ENCODE measurements around the gene ABI3BP. TPM values are rescaled to one million over a fixed set of nuclear protein-coding genes. Genes with fewer than 3 reads are reported as not detected.

ABI3BP gene
- total RNA-seq, 4 donors from 2014 or later = 18.2 to 77.0 (median 29.4) TPM

- Histone ChIP-seq H3K36me3 (no peaks in the 10 kb centered on the region), H3K27me3 (no peaks in the 10 kb centered on the region), H3K4me3 (no peak overlapping the region), H3K4me1 (no peaks in the 10 kb centered on the region), H3K9me3 (no peaks in the 10 kb centered on the region), H3K27ac (no peak overlapping the region)
- no peak for TF ChIP-seq CTCF (IDR thresholded peaks at IDR 0.05)
- no peak for TF ChIP-seq POLR2A (IDR thresholded peaks at IDR 0.05)
- no peak for DNase-seq
These were observed 217.0 kb downstream of the ABI3BP start for GRCh38 chr3:100776097-100776729.

- H3K4me3 ChIP-seq = no peak overlapping the region
- H3K27me3 ChIP-seq = no peaks in the 10 kb centered on the region
- no peak for TF ChIP-seq POLR2A (IDR thresholded peaks at IDR 0.05)
- TF ChIP-seq CTCF (IDR thresholded peaks at IDR 0.05) = no peak
- no peak overlapping the region for H3K27ac ChIP-seq
- DNase-seq = no peak
- no peaks in the 10 kb centered on the region for H3K4me1 ChIP-seq
- no peaks in the 10 kb centered on the region for H3K36me3 ChIP-seq
- H3K9me3 ChIP-seq = no peaks in the 10 kb centered on the region
These were observed 217.6 kb downstream of the ABI3BP start for GRCh38 chr3:100775669-100776068.

DNA sequence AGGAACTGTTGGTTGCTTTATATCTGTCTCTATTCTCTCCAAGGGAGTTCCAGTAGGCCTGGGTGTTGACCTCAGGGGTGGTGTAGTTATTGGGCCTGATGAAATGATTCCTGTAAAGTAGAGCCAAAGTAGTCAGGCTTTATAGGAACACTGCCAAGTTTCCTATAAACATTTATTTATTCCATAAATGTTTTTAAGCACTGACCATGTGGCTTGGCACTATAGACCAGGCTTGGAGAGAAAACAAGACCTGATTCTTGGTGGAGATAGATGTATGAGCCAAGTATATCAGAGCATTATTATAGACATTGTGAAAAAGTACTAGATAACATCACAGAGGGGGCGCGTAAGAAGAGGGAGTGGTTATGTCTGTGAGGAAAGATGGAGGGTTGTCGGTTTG, 218.0 kb downstream of the ABI3BP start:
- Histone ChIP-seq H3K27ac (no peak overlapping the region), H3K4me3 (no peak overlapping the region), H3K9me3 (no peaks in the 10 kb centered on the region), H3K36me3 (no peaks in the 10 kb centered on the region), H3K4me1 (no peaks in the 10 kb centered on the region), H3K27me3 (no peaks in the 10 kb centered on the region)
- TF ChIP-seq POLR2A (IDR thresholded peaks at IDR 0.05) = no peak
- TF ChIP-seq CTCF (IDR thresholded peaks at IDR 0.05) = no peak
- DNase-seq = no peak

- no peak overlapping the region for H3K27ac ChIP-seq
- TF ChIP-seq CTCF (IDR thresholded peaks at IDR 0.05) (no peak), POLR2A (IDR thresholded peaks at IDR 0.05) (no peak)
- no peak overlapping the region for H3K4me3 ChIP-seq
- no peaks in the 10 kb centered on the region for H3K4me1 ChIP-seq
- no peaks in the 10 kb centered on the region for H3K27me3 ChIP-seq
- H3K9me3 ChIP-seq = no peaks in the 10 kb centered on the region
- no peak for DNase-seq
- no peaks in the 10 kb centered on the region for H3K36me3 ChIP-seq
These were observed 223.5 kb downstream of the ABI3BP start for GRCh38 chr3:100769693-100770092.

- Histone ChIP-seq H3K4me3 (no peak overlapping the region), H3K36me3 (no peaks in the 10 kb centered on the region), H3K4me1 (no peaks in the 10 kb centered on the region), H3K9me3 (no peaks in the 10 kb centered on the region), H3K27ac (no peak overlapping the region), H3K27me3 (no peaks in the 10 kb centered on the region)
- TF ChIP-seq POLR2A (IDR thresholded peaks at IDR 0.05) = no peak
- no peak for TF ChIP-seq CTCF (IDR thresholded peaks at IDR 0.05)
- no peak for DNase-seq
These were observed 227.2 kb downstream of the ABI3BP start for GRCh38 chr3:100766069-100766468.

Measured in Peyer's patch (tissue), 4 donors.